PFSK-1 (cell line): ENCODE measurements around the gene MYO7B.

Experiments used
- FOXP2 ChIP-seq: optimal IDR thresholded peaks from 2 replicates; pipeline ENCODE3; 2011; ENCODE audit warnings: borderline replicate concordance, control low read depth, inconsistent platforms; ENCODE audit not compliant: insufficient read depth; ENCODE audit errors: extremely low read length, extremely low read depth
- POLR2AphosphoS5 ChIP-seq: IDR thresholded peaks from 2 replicates; pipeline ENCODE4 v1.6.1; 2012; ENCODE audit warnings: low read depth, mild to moderate bottlenecking, control low read depth, low read length, moderate library complexity
- SIN3A ChIP-seq: IDR thresholded peaks from 2 replicates; pipeline ENCODE4 v1.6.1; 2012; ENCODE audit warnings: mild to moderate bottlenecking, low read length, moderate library complexity, borderline replicate concordance; ENCODE audit not compliant: insufficient read depth
- TAF1 ChIP-seq: IDR thresholded peaks from 2 replicates; pipeline ENCODE4 v1.6.1; 2012; ENCODE audit warnings: low read length, control low read depth, borderline replicate concordance; ENCODE audit not compliant: insufficient read depth
- TF ChIP-seq, protein P1 (sequence below), 2 experiments: IDR thresholded peaks; 2 replicates each; pipeline versions ENCODE4 v1.6.1 to v1.8.0; 2011 to 2012; ENCODE audit warnings: low read depth in 2 of 2, low read length in 2 of 2, control low read depth in 1 of 2, inconsistent platforms in 1 of 2, mild to moderate bottlenecking in 1 of 2, moderate library complexity in 1 of 2; ENCODE audit not compliant: insufficient read depth in 1 of 2

MYO7B gene

DNA sequence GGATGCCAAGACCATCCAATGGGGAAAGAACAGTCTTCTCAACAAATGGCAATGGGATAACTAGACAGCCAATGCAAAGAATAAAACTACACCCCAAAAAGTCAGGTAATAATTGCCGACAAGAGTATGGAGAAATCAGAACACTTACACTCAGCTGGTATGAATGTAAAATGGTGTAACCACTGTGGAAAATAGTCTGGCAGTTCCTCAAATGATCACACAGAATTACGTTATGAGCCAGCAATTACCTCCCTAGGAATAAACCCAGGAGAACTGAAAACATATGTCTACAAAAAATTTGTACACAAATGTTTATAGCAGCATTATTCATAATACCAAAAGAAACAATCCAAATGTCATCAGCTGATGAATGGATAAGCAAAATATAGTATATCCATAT, 18.0 kb upstream of the MYO7B start:
- TF ChIP-seq FOXP2 (no peak), SIN3A (no peak), TAF1 (no peak), POLR2AphosphoS5 (no peak)
- TF ChIP-seq, protein P1, sequence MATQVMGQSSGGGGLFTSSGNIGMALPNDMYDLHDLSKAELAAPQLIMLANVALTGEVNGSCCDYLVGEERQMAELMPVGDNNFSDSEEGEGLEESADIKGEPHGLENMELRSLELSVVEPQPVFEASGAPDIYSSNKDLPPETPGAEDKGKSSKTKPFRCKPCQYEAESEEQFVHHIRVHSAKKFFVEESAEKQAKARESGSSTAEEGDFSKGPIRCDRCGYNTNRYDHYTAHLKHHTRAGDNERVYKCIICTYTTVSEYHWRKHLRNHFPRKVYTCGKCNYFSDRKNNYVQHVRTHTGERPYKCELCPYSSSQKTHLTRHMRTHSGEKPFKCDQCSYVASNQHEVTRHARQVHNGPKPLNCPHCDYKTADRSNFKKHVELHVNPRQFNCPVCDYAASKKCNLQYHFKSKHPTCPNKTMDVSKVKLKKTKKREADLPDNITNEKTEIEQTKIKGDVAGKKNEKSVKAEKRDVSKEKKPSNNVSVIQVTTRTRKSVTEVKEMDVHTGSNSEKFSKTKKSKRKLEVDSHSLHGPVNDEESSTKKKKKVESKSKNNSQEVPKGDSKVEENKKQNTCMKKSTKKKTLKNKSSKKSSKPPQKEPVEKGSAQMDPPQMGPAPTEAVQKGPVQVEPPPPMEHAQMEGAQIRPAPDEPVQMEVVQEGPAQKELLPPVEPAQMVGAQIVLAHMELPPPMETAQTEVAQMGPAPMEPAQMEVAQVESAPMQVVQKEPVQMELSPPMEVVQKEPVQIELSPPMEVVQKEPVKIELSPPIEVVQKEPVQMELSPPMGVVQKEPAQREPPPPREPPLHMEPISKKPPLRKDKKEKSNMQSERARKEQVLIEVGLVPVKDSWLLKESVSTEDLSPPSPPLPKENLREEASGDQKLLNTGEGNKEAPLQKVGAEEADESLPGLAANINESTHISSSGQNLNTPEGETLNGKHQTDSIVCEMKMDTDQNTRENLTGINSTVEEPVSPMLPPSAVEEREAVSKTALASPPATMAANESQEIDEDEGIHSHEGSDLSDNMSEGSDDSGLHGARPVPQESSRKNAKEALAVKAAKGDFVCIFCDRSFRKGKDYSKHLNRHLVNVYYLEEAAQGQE (IDR thresholded peaks at IDR 0.05; ENCODE audit: insufficient read depth in 1 of 2, low read depth in 2 of 2, low read length in 2 of 2), result no peak

DNA sequence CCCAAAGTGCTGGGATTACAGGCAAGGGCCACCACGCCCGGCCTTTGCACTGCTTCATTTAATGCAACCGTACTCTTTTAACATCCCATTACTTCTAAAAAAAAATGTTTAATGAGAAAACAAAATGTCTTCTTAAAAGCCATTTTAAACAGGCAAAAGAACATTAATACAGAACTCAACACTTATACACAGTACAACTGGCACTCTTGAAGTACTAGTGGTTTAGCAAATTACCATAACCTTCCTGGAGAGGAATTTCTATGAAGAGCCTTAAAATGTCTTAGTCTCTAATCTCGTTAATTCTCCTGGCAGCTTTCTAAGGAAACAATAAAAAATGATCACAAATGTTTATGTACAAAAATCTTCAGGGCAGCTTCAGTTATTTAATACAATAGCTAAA, 15.1 kb upstream of the MYO7B start:
- TF ChIP-seq POLR2AphosphoS5 (no peak), TAF1 (no peak), FOXP2 (no peak), SIN3A (no peak)
- TF ChIP-seq, protein P1 (IDR thresholded peaks at IDR 0.05; ENCODE audit: insufficient read depth in 1 of 2, low read depth in 2 of 2, low read length in 2 of 2), result no peak

DNA sequence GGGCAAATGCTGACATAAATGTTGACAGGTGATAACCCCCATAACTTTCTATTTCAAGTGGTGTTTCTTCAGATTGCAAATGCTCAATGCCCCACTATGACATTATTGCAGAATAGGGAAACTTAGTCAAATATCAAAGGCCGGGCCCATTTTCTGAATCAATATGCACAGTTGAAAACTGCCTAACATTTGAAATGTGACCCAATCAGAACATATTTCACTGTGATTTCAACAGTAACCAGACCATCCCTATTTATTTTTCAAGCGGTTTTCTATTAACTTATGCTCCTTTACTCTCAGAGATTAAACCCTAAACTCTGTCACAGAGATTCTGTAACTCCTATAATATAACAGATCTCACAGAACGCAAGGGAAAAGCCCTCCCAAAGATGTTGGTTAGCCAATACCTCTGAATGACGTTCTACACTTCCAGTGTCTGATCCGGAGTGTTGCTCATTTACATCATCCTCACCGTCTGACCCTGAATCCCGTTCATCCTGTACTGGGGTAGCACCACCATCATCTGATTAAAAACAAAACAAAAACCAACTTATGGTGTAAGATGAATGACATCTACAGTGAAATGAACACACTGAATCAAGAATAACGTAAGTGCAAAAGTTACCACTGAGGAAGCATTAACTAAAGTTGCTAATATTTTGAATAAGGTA, 12.1 kb upstream of the MYO7B start:
- TF ChIP-seq, protein P1 (IDR thresholded peaks at IDR 0.05; ENCODE audit: insufficient read depth in 1 of 2, low read depth in 2 of 2, low read length in 2 of 2), result no peak
- TF ChIP-seq POLR2AphosphoS5, result no peak
- no peak for TF ChIP-seq SIN3A
- TF ChIP-seq TAF1, result no peak
- no peak for TF ChIP-seq FOXP2

GRCh38 chr2:127525691-127526131, 9.8 kb upstream of the MYO7B start:
- no peak for TF ChIP-seq TAF1

DNA sequence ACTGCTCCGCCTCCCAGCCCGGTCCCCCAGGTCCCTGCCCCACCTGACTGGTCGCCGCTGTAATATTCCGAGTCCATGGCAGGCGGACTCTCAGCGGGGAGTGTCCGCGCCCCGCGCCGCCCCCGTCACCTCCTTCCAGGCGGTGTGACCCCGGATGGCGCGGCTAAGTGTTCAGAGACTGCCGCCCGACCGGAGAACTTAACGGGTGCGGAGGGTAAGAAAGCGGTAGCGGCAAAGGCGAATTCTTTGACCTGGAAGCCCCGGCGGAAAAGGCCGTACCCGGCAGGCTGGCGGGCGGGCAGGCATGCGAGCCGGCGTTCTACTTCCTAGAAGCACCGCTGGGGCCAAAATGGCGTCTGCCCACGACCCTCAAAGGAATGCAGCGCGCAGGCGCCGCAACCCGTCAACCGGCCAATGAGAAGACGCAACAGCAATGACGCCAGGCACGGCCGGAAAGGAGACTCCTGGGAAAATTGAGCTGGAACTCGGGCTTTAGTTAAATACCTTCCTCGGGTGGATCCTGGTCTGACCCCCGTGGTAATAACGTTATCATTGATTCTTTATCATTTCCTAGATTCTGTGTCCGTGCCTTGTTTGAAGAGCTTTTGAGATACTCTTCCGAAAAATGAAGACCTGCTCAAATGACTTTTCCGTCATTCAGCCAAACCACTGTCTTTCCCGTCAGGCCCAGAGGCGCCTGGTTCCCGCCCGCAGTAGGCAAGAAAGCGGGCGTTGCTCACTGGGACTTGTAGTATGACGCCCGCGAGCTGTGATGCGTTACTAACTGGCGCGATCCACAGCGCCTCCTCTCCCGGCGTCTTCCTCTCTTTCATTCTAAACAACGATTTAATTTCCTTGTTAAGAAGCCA, 9.1 kb upstream of the MYO7B start, which contains the start of gene IWS1:
IWS1 (minus strand) TSS at position 358 of the 869 bp plus-strand sequence; CDS start at position 77, 281 bp downstream.
- TF ChIP-seq, protein P1 (IDR thresholded peaks at IDR 0.05; ENCODE audit: insufficient read depth in 1 of 2, low read depth in 2 of 2, low read length in 2 of 2), result 0 out of 4 replicates have a peak, but pooled peaks have one; percentile 9 to 13
- TF ChIP-seq SIN3A (no peak), FOXP2 (peak; percentile 54), TAF1 (peak; percentile 75; the same call in 1 of the 2 replicates), POLR2AphosphoS5 (peak; percentile 85)
